Measurements from ENCODE around the gene ENO2.

DNA sequence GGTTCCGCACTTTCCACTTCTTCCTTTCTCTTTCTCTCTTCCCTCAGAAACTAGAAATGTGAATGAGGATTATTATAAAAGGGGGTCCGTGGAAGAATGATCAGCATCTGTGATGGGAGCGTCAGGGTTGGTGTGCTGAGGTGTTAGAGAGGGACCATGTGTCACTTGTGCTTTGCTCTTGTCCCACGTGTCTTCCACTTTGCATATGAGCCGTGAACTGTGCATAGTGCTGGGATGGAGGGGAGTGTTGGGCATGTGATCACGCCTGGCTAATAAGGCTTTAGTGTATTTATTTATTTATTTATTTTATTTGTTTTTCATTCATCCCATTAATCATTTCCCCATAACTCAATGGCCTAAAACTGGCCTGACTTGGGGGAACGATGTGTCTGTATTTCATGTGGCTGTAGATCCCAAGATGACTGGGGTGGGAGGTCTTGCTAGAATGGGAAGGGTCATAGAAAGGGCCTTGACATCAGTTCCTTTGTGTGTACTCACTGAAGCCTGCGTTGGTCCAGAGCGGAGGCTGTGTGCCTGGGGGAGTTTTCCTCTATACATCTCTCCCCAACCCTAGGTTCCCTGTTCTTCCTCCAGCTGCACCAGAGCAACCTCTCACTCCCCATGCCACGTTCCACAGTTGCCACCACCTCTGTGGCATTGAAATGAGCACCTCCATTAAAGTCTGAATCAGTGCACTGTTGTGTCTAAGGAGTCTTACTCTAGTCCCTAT, 8.8 kb downstream of the ENO2 start:
- TF ChIP-seq, protein P1, sequence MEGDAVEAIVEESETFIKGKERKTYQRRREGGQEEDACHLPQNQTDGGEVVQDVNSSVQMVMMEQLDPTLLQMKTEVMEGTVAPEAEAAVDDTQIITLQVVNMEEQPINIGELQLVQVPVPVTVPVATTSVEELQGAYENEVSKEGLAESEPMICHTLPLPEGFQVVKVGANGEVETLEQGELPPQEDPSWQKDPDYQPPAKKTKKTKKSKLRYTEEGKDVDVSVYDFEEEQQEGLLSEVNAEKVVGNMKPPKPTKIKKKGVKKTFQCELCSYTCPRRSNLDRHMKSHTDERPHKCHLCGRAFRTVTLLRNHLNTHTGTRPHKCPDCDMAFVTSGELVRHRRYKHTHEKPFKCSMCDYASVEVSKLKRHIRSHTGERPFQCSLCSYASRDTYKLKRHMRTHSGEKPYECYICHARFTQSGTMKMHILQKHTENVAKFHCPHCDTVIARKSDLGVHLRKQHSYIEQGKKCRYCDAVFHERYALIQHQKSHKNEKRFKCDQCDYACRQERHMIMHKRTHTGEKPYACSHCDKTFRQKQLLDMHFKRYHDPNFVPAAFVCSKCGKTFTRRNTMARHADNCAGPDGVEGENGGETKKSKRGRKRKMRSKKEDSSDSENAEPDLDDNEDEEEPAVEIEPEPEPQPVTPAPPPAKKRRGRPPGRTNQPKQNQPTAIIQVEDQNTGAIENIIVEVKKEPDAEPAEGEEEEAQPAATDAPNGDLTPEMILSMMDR (IDR thresholded peaks at IDR 0.05) = no peak
- TF ChIP-seq POLR2A (IDR thresholded peaks at IDR 0.05) = no peak
